NOMO-1 treated with DMSO at 0.1 percent for 48 hours (cell line): ENCODE measurements around the gene CLEC4F.

Source experiments
- DNase-seq: peaks from one replicate; lab custom pipeline; 2025; ENCODE audit not compliant: unreplicated experiment; lab: John Stamatoyannopoulos, UW

CLEC4F gene

GRCh38 chr2:70789304-70790135 lies 30.9 kb downstream of the CLEC4F start:
- DNase-seq = peak; percentile 62

GRCh38 chr2:70785137-70785911 lies 35.1 kb downstream of the CLEC4F start:
- peak; percentile 62 for DNase-seq

- no peak for DNase-seq
These were observed 36.1 kb downstream of the CLEC4F start for GRCh38 chr2:70784320-70784719.

GRCh38 chr2:70779911-70780545 lies 40.4 kb downstream of the CLEC4F start:
- no peak for DNase-seq

GRCh38 chr2:70779491-70779890 lies 40.9 kb downstream of the CLEC4F start:
- DNase-seq = no peak

DNA sequence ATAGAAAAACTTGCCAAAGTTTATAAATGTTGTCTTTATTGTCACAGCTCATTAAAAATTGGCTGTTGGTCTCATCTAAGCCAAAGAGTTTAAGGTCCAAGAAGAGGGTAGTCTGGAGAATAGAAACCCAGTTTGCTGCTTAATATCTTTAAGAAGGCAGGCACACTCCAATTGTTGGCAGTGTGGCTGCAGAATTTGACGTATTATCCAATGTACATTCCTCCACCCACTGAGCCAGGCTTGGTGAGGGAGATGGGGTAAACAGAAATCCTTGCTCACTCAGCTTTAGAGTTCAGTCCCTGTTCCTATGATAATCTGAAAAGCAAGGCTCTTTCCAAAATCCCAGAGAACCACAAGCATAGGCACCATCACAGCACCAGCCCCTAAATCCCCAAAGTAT lies 41.7 kb downstream of the CLEC4F start:
- DNase-seq = no peak

- DNase-seq = no peak
These were observed 42.9 kb downstream of the CLEC4F start for GRCh38 chr2:70777450-70777849.

- no peak for DNase-seq
These were observed 44.1 kb downstream of the CLEC4F start for GRCh38 chr2:70776266-70776665.

DNA sequence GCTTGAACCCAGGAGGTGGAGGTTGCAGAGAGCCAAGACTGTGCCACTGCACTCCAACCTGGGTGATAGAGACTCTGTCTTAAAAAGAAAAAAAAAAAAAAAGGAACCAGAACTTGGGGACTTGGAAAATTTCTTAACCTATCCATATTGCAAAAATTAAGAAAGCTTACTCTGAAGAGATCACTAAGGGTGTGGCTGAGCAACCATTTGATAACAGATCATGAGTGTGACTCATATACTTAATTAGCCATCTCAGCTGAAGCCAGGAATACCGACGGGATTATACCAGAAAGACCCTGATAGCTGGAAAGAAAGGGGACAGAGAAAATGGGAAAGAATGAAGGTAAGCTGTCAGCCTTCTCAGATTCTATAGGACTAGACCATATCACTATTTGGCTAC lies 45.3 kb downstream of the CLEC4F start:
- peak; percentile 42 for DNase-seq

- no peak for DNase-seq
These were observed 47.8 kb downstream of the CLEC4F start for GRCh38 chr2:70772486-70773155.

DNA sequence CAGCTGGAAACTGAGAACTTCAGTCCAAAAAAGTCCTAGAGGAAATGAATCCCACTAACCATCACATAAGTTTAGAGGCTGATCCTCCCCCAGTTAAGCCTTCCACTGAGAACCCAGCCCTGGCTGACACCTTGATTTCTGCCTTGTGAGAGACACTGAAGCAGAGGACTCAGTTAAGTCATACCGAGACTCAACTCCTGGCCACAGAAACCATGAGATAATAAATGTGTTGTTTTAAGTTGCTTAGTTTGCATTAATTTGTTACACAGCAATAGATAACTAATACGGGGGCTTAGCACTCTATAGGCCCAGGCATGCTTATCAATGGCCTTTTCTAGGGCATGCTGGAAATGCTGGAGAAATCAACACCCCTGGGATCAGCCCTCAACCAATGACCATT lies 49.0 kb downstream of the CLEC4F start:
- no peak for DNase-seq

DNA sequence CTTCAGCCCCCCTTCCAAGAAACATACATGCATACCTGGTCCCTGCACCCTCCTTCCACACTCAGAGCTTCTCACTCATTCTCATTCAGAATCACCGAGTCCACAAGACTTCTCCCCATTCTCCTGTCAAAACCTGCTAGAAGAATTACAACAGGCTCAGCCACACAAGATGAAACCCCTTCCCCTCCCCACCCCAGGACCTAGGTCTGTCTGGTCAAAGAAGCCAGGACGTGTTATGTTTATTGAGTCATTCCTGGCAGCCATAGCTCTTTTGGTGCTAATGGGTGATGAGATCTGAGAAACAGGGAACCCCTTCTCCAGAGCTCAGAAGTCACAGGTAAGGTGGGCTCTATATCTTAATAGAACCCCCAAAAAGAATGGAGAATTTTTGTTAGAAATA lies 50.9 kb downstream of the CLEC4F start:
- DNase-seq = no peak

DNA sequence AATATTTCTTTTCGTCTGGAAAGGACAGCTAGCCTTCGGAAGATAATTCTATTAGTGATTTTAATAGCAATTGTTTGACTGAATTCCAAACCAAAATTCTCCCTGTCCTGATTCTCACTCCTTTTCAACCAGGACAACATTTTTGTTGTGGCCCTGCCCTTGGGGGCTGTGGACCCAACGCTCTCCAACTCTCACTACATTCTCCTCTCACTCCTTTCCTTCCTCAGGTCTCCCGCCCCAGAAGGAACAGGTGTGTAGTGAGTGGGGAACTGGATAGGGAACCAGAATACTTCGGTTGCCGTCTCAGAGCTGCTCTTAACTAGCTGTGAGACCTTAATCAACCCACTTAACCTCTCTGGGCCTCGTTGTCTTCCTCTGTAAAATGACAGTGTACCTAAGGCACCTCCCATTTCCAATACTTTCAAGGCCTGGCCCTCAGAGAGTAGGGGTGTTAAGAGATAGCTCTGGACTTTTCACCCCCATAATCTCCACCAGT lies 51.8 kb downstream of the CLEC4F start:
- DNase-seq = no peak

DNA sequence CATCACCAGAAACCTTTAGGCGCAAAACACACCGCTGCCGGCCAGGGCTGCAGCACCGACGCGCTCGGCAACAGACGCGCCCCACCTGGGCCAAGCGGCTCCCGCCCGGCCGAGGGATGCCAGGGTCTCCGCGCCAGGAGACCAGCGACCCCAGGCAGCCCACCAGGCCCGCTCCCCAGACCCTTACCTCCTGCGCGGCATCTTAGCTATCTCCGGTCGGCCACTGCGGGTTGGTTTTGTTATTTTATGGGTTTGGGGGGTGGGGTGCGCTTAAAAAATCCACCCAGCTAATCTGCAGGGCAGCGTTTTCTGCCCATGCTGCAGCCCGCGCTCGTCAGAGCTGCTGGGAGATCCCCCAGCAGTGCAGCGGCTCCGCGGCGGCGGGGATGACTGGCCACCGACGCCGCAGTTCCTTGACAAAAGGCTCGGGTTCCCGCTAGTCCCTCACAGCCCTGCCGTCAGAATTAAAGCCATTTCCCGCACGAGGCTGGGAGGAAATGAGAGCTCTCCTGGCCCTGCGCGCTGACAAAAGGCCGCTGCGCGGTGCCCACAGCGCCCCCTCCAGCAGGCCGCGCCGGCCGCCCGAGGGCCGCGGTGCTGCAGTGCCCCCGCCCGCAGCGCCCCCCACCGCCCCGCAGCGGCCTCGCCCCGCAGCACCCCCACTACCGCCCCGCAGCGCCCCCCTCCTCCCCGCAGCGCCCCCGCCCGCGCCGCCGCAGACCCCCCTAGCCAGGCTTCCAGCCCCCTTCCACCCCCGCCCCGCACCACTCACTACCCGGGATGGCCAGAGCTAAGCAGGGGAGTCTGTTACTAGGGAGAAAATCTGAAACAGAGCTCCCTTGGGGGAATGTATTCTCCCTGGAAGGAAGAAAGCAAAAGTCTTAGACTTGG lies 52.5 kb downstream of the CLEC4F start, which contains the start of gene ADD2:
ADD2 (minus strand) TSS at position 502 of the 891 bp plus-strand sequence. CDS start 61,792 bp downstream, outside the sequence.
- DNase-seq = peak; percentile 66

- DNase-seq = peak; percentile 7
These were observed 53.2 kb downstream of the CLEC4F start for GRCh38 chr2:70767079-70767698.

GRCh38 chr2:70766357-70767078 lies 53.9 kb downstream of the CLEC4F start:
- peak; percentile 20 for DNase-seq

- no peak for DNase-seq
These were observed 54.9 kb downstream of the CLEC4F start for GRCh38 chr2:70765507-70765906.

DNA sequence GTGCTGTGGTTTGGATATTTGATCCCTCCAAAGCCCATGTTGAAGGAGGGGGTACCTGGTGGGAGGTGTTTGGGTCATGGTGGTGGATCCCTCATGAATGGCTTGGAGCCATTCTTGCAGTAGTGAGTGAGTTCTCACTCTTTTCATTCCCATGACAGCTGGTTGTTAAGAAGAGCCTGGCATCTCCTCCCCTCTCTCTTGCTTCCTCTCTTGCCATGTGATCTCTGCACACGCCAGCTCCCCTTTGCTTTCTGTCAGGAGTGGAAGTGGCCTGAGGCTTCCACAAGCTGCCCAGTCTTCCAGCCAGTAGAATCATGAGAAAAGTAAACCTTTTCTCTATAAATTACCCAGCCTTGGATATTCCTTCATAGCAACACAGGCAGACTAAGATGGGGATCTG lies 61.0 kb downstream of the CLEC4F start:
- DNase-seq = no peak
